HG03439 (cell line): ENCODE data around the gene CCNY.
"Not testable (repeated sequence)": the region's sequence is repeated elsewhere in the genome, so short reads cannot be mapped to it uniquely, and the experiment has no call there.

Experiments
- ATAC-seq: cut with Tn5 transposase; IDR thresholded peaks from one replicate; pipeline ENCODE4 v1.9.1; 2021; ENCODE audit warnings: mild to moderate bottlenecking, moderate library complexity; ENCODE audit not compliant: unreplicated experiment

CCNY gene

DNA sequence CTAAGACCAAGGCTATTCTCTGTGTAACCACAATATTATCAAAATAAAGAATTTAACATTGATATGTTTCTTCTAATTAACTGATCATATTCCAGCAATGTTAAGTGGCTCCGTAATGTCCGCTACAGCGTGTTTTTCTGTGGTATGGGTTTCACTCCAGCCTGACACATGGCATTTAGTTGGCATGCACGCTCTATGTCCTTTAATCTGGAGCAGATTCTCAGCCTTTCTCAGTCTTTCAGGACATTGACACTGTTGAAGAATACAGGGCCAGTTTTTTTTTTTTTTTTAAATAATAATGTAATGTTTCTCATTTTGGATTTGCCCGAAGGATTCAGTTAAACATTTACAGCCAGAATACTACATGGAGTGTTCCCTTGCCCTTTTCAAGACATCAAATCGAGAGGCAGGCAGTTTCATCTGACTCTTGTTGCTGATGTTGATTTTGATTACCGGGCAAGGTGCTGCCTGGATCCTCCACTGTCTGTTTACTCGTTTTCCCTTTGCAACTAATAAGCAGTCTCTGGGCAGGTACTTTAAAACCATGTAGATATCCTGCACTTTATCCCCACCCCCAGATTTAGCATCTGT is 171.3 kb downstream of the CCNY start:
- ATAC-seq: no peak

DNA sequence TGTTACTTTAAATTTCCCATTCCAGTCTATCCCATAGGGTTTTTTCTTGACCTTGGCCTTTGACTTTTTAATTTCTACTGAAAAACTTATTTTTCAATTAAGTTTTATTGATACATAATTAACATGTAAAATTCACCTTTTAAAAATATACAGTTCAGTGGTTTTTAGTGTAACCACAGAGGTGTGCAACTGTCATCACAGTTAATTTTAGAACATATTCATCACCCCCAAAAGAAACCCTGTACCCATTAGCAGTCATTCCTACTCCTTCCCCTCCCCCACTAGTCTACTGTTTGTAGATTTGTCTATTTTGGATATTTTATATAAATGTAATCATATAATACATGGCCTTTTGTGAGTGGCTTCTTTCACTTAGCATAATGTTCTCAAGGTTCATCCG is 172.3 kb downstream of the CCNY start:
- ATAC-seq: no peak

GRCh38 chr10:35510891-35511290 is 174.6 kb downstream of the CCNY start:
- ATAC-seq: no peak

DNA sequence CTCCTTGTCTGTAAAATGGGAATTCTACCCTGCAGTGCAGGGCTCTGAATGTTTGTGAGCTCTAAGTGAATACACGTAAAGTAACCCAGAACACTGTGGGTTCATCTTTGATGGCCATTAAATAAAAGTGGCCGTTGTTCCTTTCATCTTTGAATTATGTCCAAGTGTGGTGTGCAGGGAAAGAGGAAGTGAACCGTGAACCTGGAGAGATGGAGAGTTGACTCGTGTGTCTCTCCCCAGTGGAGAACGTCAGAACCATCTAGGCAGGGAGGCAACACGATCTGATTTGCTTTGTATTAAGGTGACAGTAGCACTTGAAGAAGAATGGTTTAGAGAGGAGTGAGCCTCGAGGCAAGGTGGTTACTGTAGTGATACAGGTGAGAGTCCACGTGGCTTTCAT is 175.3 kb downstream of the CCNY start:
- no peak for ATAC-seq

- ATAC-seq: no peak
Measured at GRCh38 chr10:35516102-35516670, 179.9 kb downstream of the CCNY start.

GRCh38 chr10:35517431-35518181 is 181.3 kb downstream of the CCNY start:
- ATAC-seq: no peak

GRCh38 chr10:35518187-35518586 is 181.9 kb downstream of the CCNY start:
- not testable (repeated sequence) for ATAC-seq

DNA sequence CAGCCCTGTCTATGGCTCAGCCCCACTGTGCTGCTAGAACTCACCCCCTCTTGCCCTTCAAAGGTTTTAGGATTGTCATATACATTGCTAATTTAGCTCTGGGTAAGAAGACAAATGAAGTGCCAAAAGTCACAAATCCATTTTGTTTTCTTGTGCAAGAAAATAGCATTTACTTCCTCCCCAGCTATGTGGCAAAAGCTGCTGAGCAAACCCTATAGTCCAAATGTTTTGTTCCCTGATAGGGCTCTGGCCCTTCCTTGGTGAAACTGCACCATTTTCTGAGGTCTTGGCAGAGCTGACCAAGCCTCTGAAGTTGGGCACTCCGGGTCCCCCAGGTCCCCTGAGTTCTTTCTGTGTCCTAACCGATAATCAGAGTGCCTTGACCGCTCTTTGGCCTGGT is 184.7 kb downstream of the CCNY start:
- ATAC-seq: no peak

DNA sequence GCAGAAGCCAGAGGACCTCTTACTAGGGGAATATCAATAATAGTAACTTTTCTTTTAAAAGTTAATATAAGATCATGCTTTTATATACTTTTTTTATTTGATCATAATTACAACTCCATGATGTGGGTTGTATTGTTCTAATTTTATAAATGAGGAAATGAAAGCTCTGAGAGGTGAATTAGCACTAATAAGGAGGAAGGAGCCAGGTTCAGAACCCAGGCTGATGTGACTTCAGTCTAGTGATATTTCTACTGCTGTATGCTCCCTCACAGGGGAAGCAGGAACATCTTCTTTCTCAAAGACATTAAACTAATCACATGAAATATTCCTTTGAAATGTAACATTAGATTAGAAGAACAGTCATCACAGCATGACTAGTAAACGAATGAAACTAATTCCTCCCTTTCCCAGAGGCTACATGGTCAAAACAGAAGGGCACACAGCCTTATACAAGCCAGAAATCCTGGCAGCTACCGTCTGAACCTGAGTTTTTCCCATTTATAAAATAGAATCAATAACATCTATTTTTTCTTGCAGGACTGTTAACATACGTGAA is 187.4 kb downstream of the CCNY start:
- ATAC-seq: no peak

GRCh38 chr10:35526746-35527145 is 190.4 kb downstream of the CCNY start:
- no peak for ATAC-seq

GRCh38 chr10:35532141-35532540 is 195.8 kb downstream of the CCNY start:
- no peak for ATAC-seq

DNA sequence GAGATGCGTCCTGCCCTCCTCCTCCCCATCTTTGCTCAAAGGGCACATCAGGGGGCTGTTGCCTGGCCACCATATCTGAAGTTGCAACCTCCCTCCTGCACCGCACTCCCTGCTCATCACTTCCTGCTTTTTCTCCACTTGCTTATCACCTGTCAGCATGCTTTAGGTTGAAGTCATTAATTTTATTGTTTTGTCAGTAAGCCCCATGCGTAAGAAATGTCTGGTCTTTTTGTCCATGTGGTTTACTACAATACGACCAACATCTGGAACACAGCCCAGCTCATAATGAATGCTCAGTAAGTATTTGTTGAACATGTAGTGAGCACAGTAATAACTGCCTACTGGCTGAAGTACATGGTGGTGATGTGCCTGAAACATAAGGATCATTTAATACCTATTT is 197.3 kb downstream of the CCNY start:
- ATAC-seq: no peak

- ATAC-seq: no peak
Measured at GRCh38 chr10:35535136-35535535, 198.8 kb downstream of the CCNY start.

DNA sequence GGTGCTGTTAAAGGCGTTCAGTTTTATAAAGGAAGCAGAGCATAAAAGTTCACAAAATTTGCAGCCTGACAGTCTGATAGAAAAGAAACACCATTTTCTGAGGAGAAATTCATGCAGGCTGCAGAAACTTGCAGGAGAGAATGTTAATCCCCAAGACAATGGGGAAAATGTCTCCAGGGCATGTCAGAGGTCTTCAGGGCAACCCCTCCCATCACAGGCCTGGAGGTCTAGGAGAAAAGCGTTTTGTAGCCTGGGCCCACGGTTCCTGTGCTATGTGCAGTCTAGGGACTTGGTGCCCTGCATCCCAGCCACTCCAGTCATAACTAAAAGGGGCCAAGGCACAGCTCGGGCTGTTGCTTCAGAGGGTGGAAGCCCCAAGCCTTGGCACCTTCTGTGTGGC is 200.5 kb downstream of the CCNY start:
- no peak for ATAC-seq

DNA sequence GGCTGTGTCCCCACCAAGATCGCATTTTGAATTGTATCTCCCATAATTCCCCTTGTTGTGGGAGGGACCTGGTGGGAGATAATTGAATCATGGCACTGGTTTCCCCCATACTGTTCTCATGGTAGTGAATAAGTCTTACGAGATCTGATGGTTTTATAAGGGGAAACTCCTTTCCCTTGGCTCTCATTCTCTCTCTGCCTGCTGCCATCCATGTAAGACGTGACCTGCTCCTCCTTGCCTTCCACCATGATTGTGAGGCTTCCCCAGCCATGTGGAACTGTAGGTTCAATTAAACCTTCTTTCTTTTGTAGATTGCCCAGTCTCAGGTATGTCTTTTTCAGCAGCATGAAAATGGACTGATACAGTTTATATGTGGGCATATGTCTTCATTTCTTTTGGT is 201.6 kb downstream of the CCNY start:
- not testable (repeated sequence) for ATAC-seq

DNA sequence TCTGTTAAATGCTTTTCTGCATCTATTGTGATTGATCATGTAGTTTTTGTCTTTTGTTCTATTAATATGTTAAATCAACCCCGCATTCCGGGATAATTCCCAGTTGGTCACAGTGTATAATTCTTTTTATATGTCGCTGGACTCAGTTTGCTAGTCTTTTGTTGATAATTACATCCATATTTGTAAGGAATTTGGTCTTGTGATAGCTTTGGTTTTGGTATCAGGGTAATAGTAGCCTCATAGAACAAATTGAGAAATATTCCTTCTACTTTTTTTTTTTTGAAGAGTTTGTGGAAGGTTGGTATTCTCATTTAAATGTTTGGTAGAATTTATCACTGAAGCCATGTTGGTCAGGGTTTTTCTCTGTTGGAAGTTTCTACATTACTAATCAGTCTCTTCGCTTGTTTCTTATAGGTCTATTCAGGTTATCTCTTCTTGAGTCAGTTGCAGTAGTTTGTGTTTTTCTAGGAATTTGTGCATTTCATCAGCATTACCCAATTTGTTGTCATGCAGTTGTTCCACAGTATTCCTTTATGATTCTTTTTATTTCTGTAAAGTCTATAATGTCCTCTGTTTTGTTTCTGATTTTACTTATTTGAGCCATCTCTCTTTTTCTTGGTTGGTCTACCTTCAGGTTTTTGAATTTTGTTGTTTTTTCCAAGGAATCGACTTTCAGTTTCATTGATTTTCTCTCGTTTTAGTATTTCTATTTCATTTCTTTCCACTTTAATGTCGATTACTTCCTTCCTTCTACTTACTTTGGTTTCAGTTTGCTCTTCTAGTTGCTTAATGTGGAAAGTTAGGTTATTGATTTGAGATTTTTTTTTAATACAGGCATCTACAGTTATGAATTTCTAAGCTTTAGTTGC is 204.2 kb downstream of the CCNY start:
- ATAC-seq: no peak

DNA sequence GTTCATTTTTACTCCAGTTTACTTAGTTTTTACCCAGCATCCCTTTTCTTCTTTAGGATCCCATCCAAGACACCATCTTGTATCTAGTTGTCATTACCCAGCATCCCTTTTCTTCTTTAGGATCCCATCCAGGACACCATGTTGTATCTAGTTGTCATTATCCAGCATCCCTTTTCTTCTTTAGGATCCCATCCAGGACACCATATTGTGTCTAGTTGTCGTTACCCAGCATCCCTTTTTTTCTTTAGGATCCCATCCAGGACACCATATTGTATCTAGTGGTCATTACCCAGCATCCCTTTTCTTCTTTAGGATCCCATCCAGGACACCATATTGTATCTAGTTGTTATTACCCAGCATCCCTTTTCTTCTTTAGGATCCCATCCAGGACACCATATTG is 205.4 kb downstream of the CCNY start:
- no peak for ATAC-seq

DNA sequence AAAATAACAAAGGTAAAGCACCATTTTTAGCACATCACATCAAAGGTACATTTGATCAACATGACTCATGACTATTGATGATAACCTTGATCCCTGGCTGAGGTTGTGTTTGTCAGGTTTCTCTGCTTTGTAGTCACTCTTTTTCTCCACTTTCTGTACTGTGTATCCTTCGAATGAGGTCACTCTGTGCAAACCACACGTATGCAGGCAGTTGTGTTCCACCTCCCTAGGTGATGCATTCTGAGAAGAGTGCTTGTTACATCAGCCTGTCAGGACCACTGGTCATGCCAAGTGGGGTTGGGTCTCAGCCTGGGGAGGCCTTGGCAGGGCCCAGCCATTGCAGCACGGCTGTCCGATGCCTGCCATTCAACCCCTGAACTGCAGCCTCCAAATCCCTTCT is 206.0 kb downstream of the CCNY start:
- ATAC-seq: no peak

DNA sequence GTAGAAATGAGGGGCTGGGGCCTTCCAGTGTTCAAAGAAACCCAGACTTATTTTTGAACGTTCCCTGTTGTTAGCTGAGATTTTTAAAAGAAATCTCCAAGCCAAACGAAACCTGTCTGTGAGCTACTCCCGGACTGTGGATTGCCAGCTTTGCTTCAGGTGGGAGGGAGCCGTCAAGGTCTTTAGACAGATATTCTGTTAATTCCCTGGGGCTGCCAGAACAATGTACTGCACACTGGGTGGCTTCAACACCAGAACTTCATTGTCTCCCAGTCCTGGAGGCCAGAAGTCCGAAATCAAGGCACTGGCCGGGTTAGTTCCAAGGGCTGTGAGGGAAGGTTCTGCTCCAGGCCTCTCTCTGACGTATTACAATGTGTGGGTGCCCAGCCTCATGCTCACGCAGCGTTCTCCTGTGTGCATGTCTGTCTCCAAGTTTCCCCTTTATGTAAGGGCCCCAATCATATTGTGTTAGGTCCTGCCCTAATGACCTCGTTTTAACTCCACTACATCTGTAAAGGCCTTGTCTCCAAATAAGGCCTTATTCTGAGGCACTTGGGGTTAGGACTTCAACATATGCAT is 208.9 kb downstream of the CCNY start:
- no peak for ATAC-seq

DNA sequence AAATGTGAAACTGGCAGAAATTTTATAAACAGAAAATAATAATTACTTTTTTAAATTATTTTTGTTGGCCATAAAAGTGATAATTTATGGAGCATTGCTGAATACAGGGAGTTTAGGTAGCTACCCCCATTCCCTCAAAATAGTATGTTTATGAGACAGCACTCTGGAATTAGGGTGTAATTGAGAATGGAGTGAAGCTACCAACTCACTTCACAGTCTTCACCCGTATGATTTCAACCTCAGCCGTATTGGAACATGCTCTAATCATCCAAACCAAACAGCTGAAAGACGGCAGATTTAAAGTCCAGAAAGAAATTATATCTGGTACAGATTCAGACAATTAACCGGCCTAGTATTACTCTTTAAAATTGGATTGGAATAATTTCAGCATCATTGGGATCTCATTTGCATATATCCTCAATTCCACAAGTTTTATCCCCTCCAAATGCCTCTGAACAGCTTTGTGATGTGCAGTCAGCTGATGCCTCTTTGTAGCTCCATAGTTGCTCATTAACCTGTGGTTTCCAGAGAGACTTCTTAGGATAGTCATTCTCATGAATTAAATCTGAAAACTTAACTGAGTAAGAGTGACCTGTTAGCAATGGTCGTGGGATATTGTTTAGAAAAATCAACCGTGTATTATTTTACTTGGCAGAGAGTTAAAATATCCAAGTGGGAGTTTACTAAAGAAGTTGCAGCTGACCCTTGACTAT is 209.7 kb downstream of the CCNY start:
- no peak for ATAC-seq
